PC-3 (cell line): ENCODE measurements around the gene SRSF10.

Experiments
- CTCF ChIP-seq: fragments of 300-600 bp; sonication (generic); conservative IDR thresholded peaks from 2 replicates; pipeline ENCODE4 v1.5.1; 2017; ENCODE audit warnings: antibody characterized with exemption, low read depth, mild to moderate bottlenecking, low read length
- EZH2 ChIP-seq: fragments of 300-600 bp; sonication (generic); IDR thresholded peaks from one replicate; pipeline ENCODE4 v1.6.1; 2017; ENCODE audit warnings: antibody characterized with exemption, mild to moderate bottlenecking, low read length; ENCODE audit not compliant: unreplicated experiment

GRCh38 chr1:23984417-23985186 is 4.5 kb upstream of the SRSF10 start:
- no peak for TF ChIP-seq CTCF
- no peak for TF ChIP-seq EZH2
